H1 (cell line): ENCODE results near the gene PTPMT1. TPM values are rescaled to one million over a fixed set of nuclear protein-coding genes. Genes with fewer than 3 reads are reported as not detected.
"Not testable (repeated sequence)": the region's sequence is repeated elsewhere in the genome, so short reads cannot be mapped to it uniquely, and the experiment has no call there.

Experiments
- CTCF ChIA-PET: fragments of 300-600 bp; sonication (Branson Sonifier 250); formaldehyde crosslinking; loops from one replicate; lab custom pipeline; 2021; ENCODE audit not compliant: partially characterized antibody; lab: Charles Lee
- POLR2A ChIA-PET: fragments of 300-600 bp; sonication (Branson Sonifier 250); formaldehyde crosslinking; loops from one replicate; lab custom pipeline; 2021; ENCODE audit warnings: inconsistent platforms; ENCODE audit not compliant: partially characterized antibody; lab: Charles Lee
- DNase-seq, 2 experiments: peaks; one replicate each; pipeline versions ENCODE4 v3.0.0 to v3.0.0-alpha.2; 2010 to 2022; ENCODE audit warnings: low spot score in 2 of 2, low read depth in 1 of 2, mixed read lengths in 1 of 2
- FAIRE-seq: peaks from 2 replicates; lab custom pipeline; 2011; peaks lifted over from hg19 to GRCh38; lab: Jason Lieb, UNC
- H2AFZ ChIP-seq: 2 replicates; pipeline ENCODE4 v1.8.1; 2012; ENCODE audit warnings: low read length, inconsistent platforms
- H2AK5ac ChIP-seq: 2 replicates; pipeline ENCODE4 v1.6.1; 2013; ENCODE audit warnings: low read depth, low read length
- H2BK120ac ChIP-seq: replicated peaks from 2 replicates; pipeline ENCODE3; 2013; ENCODE audit warnings: low read depth, low read length, inconsistent platforms
- H2BK12ac ChIP-seq: 2 replicates; pipeline ENCODE4 v1.6.1; 2013; ENCODE audit warnings: low read depth, low read length
- H2BK15ac ChIP-seq: 2 replicates; pipeline ENCODE4 v1.6.1; 2013; ENCODE audit warnings: low read length
- H2BK20ac ChIP-seq: 2 replicates; pipeline ENCODE4 v1.6.1; 2013; ENCODE audit warnings: low read length
- H2BK5ac ChIP-seq: 2 replicates; pipeline ENCODE4 v1.6.1; 2013; ENCODE audit warnings: low read depth, low read length
- H3K14ac ChIP-seq: 2 replicates; pipeline ENCODE4 v1.6.1; 2013; ENCODE audit warnings: inconsistent platforms; ENCODE audit not compliant: insufficient read length
- H3K18ac ChIP-seq: 2 replicates; pipeline ENCODE4 v1.6.1; 2013; ENCODE audit warnings: low read length; ENCODE audit errors: extremely low read depth
- H3K23ac ChIP-seq: 2 replicates; pipeline ENCODE4 v1.6.1; 2013; ENCODE audit warnings: inconsistent platforms; ENCODE audit not compliant: insufficient read length
- H3K23me2 ChIP-seq: 2 replicates; pipeline ENCODE4 v1.6.1; 2013; ENCODE audit warnings: low read depth, low read length
- H3K27ac ChIP-seq: 2 replicates; pipeline ENCODE4 v1.6.1; 2011; ENCODE audit warnings: low read depth, low read length, inconsistent platforms
- H3K27me3 ChIP-seq, 4 experiments: replicated peaks in 1 of 4; 1 replicate in 1 of 4; 2 replicates in 3 of 4; pipeline versions ENCODE4 v1.6.1 to v1.8.1; 2011 to 2013; ENCODE audit warnings: low read length in 3 of 4, mild to moderate bottlenecking in 3 of 4, inconsistent platforms in 2 of 4, mixed read lengths in 2 of 4, moderate library complexity in 1 of 4; ENCODE audit not compliant: control insufficient read depth in 3 of 4, insufficient read depth in 3 of 4; ENCODE audit errors: extremely low read depth in 1 of 4
- H3K36me3 ChIP-seq, 4 experiments: 2 replicates each; pipeline versions ENCODE4 v1.6.1 to v1.8.1; 2011 to 2013; ENCODE audit warnings: mild to moderate bottlenecking in 4 of 4, low read length in 3 of 4, moderate library complexity in 2 of 4, control low read depth in 1 of 4, inconsistent platforms in 1 of 4; ENCODE audit not compliant: insufficient read depth in 4 of 4, control insufficient read depth in 2 of 4
- H3K4ac ChIP-seq: replicated peaks from 2 replicates; pipeline ENCODE3; 2013; ENCODE audit warnings: low read length, low read depth, mixed read lengths, inconsistent platforms; ENCODE audit not compliant: insufficient read length
- H3K4me1 ChIP-seq, 4 experiments: replicated peaks in 1 of 4; 1 replicate in 1 of 4; 2 replicates in 3 of 4; pipeline versions ENCODE4 v1.6.1 to v1.8.1; 2011 to 2013; ENCODE audit warnings: low read length in 3 of 4, inconsistent platforms in 2 of 4, mixed read lengths in 1 of 4; ENCODE audit not compliant: insufficient read depth in 4 of 4, control insufficient read depth in 3 of 4
- H3K4me2 ChIP-seq, 2 experiments: 2 replicates each; pipeline versions ENCODE4 v1.6.1 to v1.8.1; 2011 to 2013; ENCODE audit warnings: low read depth in 2 of 2, low read length in 2 of 2, control low read depth in 1 of 2, inconsistent platforms in 1 of 2, mild to moderate bottlenecking in 1 of 2; ENCODE audit not compliant: insufficient read depth in 1 of 2
- H3K4me3 ChIP-seq, 4 experiments: fragments of 200-600, 300-600 bp in 1 of 4; sonication (generic), shearing (Covaris generic), sonication (Bioruptor Twin) in 1 of 4; 2 replicates each; pipeline versions ENCODE4 v1.5.1 to v1.8.1; 2011 to 2016; ENCODE audit warnings: low read length in 4 of 4, low read depth in 3 of 4, control low read depth in 2 of 4, inconsistent platforms in 2 of 4, mild to moderate bottlenecking in 2 of 4, mixed read lengths in 1 of 4, moderate library complexity in 1 of 4; ENCODE audit not compliant: insufficient read depth in 2 of 4; ENCODE audit errors: extremely low read depth in 1 of 4
- H3K56ac ChIP-seq: replicated peaks from 2 replicates; pipeline ENCODE3; 2013; ENCODE audit warnings: low read depth, mild to moderate bottlenecking, mixed read lengths, low read length, inconsistent platforms; ENCODE audit not compliant: insufficient read length
- H3K79me1 ChIP-seq: 2 replicates; pipeline ENCODE4 v1.6.1; 2013; ENCODE audit warnings: low read depth, low read length, control low read depth
- H3K79me2 ChIP-seq, 2 experiments: 2 replicates each; pipeline versions ENCODE4 v1.6.1 to v1.8.1; 2012 to 2013; ENCODE audit warnings: low read length in 2 of 2, mild to moderate bottlenecking in 2 of 2, inconsistent platforms in 1 of 2; ENCODE audit not compliant: insufficient read depth in 2 of 2, control insufficient read depth in 1 of 2
- H3K9ac ChIP-seq, 4 experiments: replicated peaks in 1 of 4; 1 replicate in 1 of 4; 2 replicates in 3 of 4; pipeline versions ENCODE4 v1.6.1 to v1.8.1; 2011 to 2013; ENCODE audit warnings: low read depth in 3 of 4, low read length in 3 of 4, control low read depth in 2 of 4, mild to moderate bottlenecking in 2 of 4, moderate library complexity in 2 of 4, inconsistent platforms in 1 of 4; ENCODE audit errors: extremely low read depth in 1 of 4
- H3K9me3 ChIP-seq, 2 experiments: 2 replicates each; pipeline versions ENCODE4 v1.6.1 to v1.8.1; 2012 to 2013; ENCODE audit warnings: mild to moderate bottlenecking in 2 of 2, moderate library complexity in 2 of 2, control low read depth in 1 of 2, inconsistent platforms in 1 of 2, low read depth in 1 of 2, low read length in 1 of 2, mixed read lengths in 1 of 2; ENCODE audit not compliant: insufficient read depth in 2 of 2
- H4K20me1 ChIP-seq, 2 experiments: replicated peaks in 1 of 2; 2 replicates each; pipeline versions ENCODE3 to v1.8.1; 2011 to 2013; ENCODE audit warnings: inconsistent platforms in 2 of 2, low read length in 2 of 2, mild to moderate bottlenecking in 1 of 2; ENCODE audit not compliant: insufficient read depth in 2 of 2, control insufficient read depth in 1 of 2
- H4K5ac ChIP-seq: 2 replicates; pipeline ENCODE4 v1.6.1; 2013; ENCODE audit warnings: low read length, low read depth, mixed read lengths, inconsistent platforms; ENCODE audit not compliant: insufficient read length
- H4K8ac ChIP-seq: 2 replicates; pipeline ENCODE4 v1.8.0; 2013; ENCODE audit warnings: mild to moderate bottlenecking, moderate library complexity, low read length, inconsistent platforms; ENCODE audit not compliant: insufficient read depth; ENCODE audit errors: extremely low read depth
- H4K91ac ChIP-seq: replicated peaks from 2 replicates; pipeline ENCODE3; 2013; ENCODE audit warnings: low read length, mixed read lengths, inconsistent platforms; ENCODE audit not compliant: insufficient read length
- CTBP2 ChIP-seq: IDR thresholded peaks from 2 replicates; pipeline ENCODE4 v1.7.0; 2011; ENCODE audit warnings: borderline replicate concordance, mild to moderate bottlenecking, moderate library complexity, mixed read lengths, low read length; ENCODE audit not compliant: insufficient read depth, insufficient read length
- FOSL1 ChIP-seq: IDR thresholded peaks from 2 replicates; pipeline ENCODE4 v1.6.1; 2011; ENCODE audit warnings: mild to moderate bottlenecking, low read depth, low read length, moderate library complexity; ENCODE audit not compliant: insufficient read depth
- JUND ChIP-seq: IDR thresholded peaks from 2 replicates; pipeline ENCODE4 v1.6.1; 2011; ENCODE audit warnings: mild to moderate bottlenecking, improper control_type of control experiment, low read length
- SIN3A ChIP-seq, 2 experiments: IDR thresholded peaks in 1 of 2; conservative IDR thresholded peaks in 1 of 2; 2 replicates each; pipeline ENCODE4 v1.6.1; 2011 to 2012; ENCODE audit warnings: low read length in 2 of 2, improper control_type of control experiment in 1 of 2, low read depth in 1 of 2, mild to moderate bottlenecking in 1 of 2
- WGBS, 2 experiments: shearing (Covaris generic) in 1 of 2; methylation state at CpG; one replicate each; pipeline versions ENCODE4 v1.1.6 to v1.1.7; 2013 to 2015; ENCODE audit warnings: low lambda C conversion rate in 2 of 2, mixed read lengths in 2 of 2, inconsistent platforms in 1 of 2, low coverage in 1 of 2, missing lambda C conversion rate in 1 of 2; ENCODE audit not compliant: insufficient replicate concordance in 2 of 2, insufficient coverage in 1 of 2, insufficient read length in 1 of 2; ENCODE audit errors: extremely low coverage in 1 of 2, missing lambda C conversion rate in 1 of 2; 5-methylcytosine and 5-hydroxymethylcytosine counted together
- polyA plus RNA-seq, 7 experiments: library from polyadenylated mRNA; depleted of rRNA in 3 of 7; stranded (reverse) in 5 of 7; unstranded in 2 of 7; fragments of >200 nt in 5 of 7; fragments of 200-250 nt in 2 of 7; gene quantifications; 1 replicate in 5 of 7; 2 replicates in 1 of 7; 4 replicates in 1 of 7; pipeline versions ENCODE4 v1.2.1 to v1.2.3, GENCODE V29; 2011 to 2013; ENCODE audit warnings: missing spikeins in 2 of 7, mixed read lengths in 2 of 7
- total RNA-seq: library from RNA; stranded (reverse); fragmentation: NEBNext Ultra II Directional; extraction: Animal tissue kit (Norgen Biotek cat#: 25700); gene quantifications from 2 replicates; pipeline ENCODE4 v1.2.1, GENCODE V29; 2021

The PTPMT1 gene
- total and polyA plus RNA-seq, 2 of the 8 experiments (the other 6 are each of a cell fraction or from before 2014, with no cell fraction given), result 44.8 to 105 TPM

GRCh38 chr11:47560426-47560825 is 5.0 kb upstream of the PTPMT1 start (continued):
- TF ChIP-seq FOSL1 (no peak), CTBP2 (no peak), SIN3A (conservative IDR thresholded peaks at IDR 0.05 in 1 of 2, IDR thresholded peaks at IDR 0.05 in 1 of 2; ENCODE audit: low read depth in 1 of 2, low read length in 2 of 2) (no peak), JUND (no peak)

- not testable (repeated sequence) for H3K79me1 ChIP-seq, H3K9me3 ChIP-seq, H3K27ac ChIP-seq, H3K4me3 ChIP-seq, H4K5ac ChIP-seq, H3K56ac ChIP-seq, H3K4ac ChIP-seq, H2BK120ac ChIP-seq, H4K8ac ChIP-seq, H3K36me3 ChIP-seq, H3K23me2 ChIP-seq, H3K4me2 ChIP-seq, H3K79me2 ChIP-seq, H3K4me1 ChIP-seq, DNase-seq, FAIRE-seq, H2AFZ ChIP-seq, H2AK5ac ChIP-seq, H3K23ac ChIP-seq, H3K18ac ChIP-seq, H3K27me3 ChIP-seq, H2BK12ac ChIP-seq, H2BK5ac ChIP-seq, H4K91ac ChIP-seq, H2BK20ac ChIP-seq, H3K14ac ChIP-seq, H4K20me1 ChIP-seq, H2BK15ac ChIP-seq, H3K9ac ChIP-seq
- WGBS, 2 experiments, result 95% methylated on average over 4 of the region's 4 CpGs; no CpG with 5 or more reads in 1 of the 2 experiments
- POLR2A ChIA-PET, result interaction anchor here (0.6 to 0.7 kb wide), 2 partner anchors 11 to 25 kb away, joined by 3 read pairs; no protein-coding TSS in a partner anchor
- CTCF ChIA-PET, result interaction anchor here (0.6 to 1.2 kb wide), 3 partner anchors 9 to 71 kb away, joined by 3 to 4 read pairs (median 4); partner anchors contain the start of genes CELF1, KBTBD4 and NDUFS3
Observed at GRCh38 chr11:47562393-47562792, 3.0 kb upstream of the PTPMT1 start.
